ENCODE results near the gene NUBP1.

The NUBP1 gene

DNA sequence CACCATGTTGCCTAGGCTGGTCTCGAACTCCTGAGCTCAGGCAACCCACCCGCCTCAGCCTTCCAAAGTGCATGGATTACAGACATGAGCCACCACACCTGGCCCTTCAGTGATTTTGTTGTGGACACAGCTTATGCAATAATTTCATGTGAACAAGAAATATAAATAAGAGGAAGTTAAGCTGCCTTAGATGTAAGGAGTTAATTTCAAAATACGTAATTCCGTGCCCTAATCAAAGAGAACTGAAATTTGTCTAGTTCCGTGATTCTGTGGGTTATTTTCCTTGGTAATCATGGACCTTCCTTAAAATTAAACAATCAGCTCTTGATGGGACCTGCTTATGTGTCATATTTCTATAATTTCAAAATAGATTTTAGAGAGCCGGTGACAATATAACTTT lies 63.1 kb downstream of the NUBP1 start:
- Histone ChIP-seq H3K36me3 (ENCODE audit: insufficient read depth, low read length) (no peaks in the 10 kb centered on the region), H3K4me1 (ENCODE audit: insufficient read depth, low read length, severe bottlenecking) (peaks cover under 1% of the 10 kb centered on the region), H3K4me3 (ENCODE audit: low read depth, low read length, poor library complexity, severe bottlenecking) (no peak overlapping the region), H3K27ac (ENCODE audit: low read depth, low read length, poor library complexity, severe bottlenecking) (no peak overlapping the region), H3K4me2 (ENCODE audit: low read length) (no peak overlapping the region), H3F3A (ENCODE audit: insufficient read depth, low read length) (no peaks in the 10 kb centered on the region), H3K9ac (ENCODE audit: low read length) (no peak overlapping the region), H4K20me1 (ENCODE audit: insufficient read depth, low read length) (no peaks in the 10 kb centered on the region), H3K27me3 (ENCODE audit: insufficient read depth, low read length) (no peaks in the 10 kb centered on the region), H3K79me2 (ENCODE audit: insufficient read depth, low read length) (no peaks in the 10 kb centered on the region), H3K9me3 (ENCODE audit: low read length) (no peaks in the 10 kb centered on the region), H3K9me2 (ENCODE audit: low read depth, low read length) (no peaks in the 10 kb centered on the region), H2AFZ (ENCODE audit: low read length) (no peak overlapping the region)
- TF ChIP-seq EZH2 (IDR thresholded peaks at IDR 0.05; ENCODE audit: borderline replicate concordance, low read length) = no peak
- TF ChIP-seq, protein P1, sequence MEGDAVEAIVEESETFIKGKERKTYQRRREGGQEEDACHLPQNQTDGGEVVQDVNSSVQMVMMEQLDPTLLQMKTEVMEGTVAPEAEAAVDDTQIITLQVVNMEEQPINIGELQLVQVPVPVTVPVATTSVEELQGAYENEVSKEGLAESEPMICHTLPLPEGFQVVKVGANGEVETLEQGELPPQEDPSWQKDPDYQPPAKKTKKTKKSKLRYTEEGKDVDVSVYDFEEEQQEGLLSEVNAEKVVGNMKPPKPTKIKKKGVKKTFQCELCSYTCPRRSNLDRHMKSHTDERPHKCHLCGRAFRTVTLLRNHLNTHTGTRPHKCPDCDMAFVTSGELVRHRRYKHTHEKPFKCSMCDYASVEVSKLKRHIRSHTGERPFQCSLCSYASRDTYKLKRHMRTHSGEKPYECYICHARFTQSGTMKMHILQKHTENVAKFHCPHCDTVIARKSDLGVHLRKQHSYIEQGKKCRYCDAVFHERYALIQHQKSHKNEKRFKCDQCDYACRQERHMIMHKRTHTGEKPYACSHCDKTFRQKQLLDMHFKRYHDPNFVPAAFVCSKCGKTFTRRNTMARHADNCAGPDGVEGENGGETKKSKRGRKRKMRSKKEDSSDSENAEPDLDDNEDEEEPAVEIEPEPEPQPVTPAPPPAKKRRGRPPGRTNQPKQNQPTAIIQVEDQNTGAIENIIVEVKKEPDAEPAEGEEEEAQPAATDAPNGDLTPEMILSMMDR (IDR thresholded peaks at IDR 0.05; ENCODE audit: low read length) = no peak

DNA sequence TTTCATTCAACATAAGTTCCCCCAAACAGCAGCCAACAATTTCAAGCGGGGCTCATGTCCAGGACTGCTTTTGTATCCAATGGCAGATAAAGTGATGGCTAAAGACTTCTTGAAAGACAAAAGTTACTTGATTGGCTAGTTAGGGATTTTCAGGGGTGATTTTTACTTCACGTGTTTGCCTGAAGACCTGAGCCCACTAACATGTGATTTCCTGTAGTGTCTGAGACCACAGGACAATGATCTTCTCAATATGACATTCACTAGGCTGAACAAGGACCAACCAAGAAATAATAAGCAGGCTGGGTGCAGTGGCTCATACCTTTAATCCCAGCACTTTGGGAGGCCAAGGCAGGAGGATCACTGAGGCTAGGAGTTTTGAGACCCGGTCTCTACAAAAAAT lies 64.6 kb downstream of the NUBP1 start:
- Histone ChIP-seq H3K27me3 (ENCODE audit: insufficient read depth, low read length) (no peaks in the 10 kb centered on the region), H3K4me2 (ENCODE audit: low read length) (no peak overlapping the region), H3K9me2 (ENCODE audit: low read depth, low read length) (no peaks in the 10 kb centered on the region), H3K9me3 (ENCODE audit: low read length) (no peaks in the 10 kb centered on the region), H3F3A (ENCODE audit: insufficient read depth, low read length) (no peaks in the 10 kb centered on the region), H3K4me1 (ENCODE audit: insufficient read depth, low read length, severe bottlenecking) (peaks cover 16% of the 10 kb centered on the region), H4K20me1 (ENCODE audit: insufficient read depth, low read length) (no peaks in the 10 kb centered on the region), H2AFZ (ENCODE audit: low read length) (no peak overlapping the region), H3K9ac (ENCODE audit: low read length) (no peak overlapping the region), H3K36me3 (ENCODE audit: insufficient read depth, low read length) (no peaks in the 10 kb centered on the region), H3K4me3 (ENCODE audit: low read depth, low read length, poor library complexity, severe bottlenecking) (no peak overlapping the region), H3K27ac (ENCODE audit: low read depth, low read length, poor library complexity, severe bottlenecking) (no peak overlapping the region), H3K79me2 (ENCODE audit: insufficient read depth, low read length) (no peaks in the 10 kb centered on the region)
- TF ChIP-seq, protein P1 (IDR thresholded peaks at IDR 0.05; ENCODE audit: low read length) = no peak
- TF ChIP-seq EZH2 (IDR thresholded peaks at IDR 0.05; ENCODE audit: borderline replicate concordance, low read length) = no peak

DNA sequence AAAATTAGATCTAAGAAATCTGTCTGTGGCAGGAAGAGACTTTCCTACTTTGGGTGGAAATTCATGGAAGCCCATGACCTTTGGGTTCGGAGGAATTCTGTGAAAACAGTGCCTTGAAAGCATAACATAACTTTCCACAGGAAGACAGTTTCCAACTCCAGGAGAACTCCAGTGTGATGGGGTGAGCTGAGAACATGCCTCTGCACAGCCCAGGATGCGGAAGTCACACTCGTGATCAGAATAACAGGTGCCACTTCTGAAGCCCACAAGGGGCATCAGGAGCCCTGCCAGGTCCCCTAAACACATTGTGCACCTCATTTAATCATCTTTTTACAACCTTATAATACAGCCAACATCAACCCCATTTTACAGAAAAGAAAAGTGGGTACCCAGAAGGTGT lies 65.2 kb downstream of the NUBP1 start:
- Histone ChIP-seq H4K20me1 (ENCODE audit: insufficient read depth, low read length) (no peaks in the 10 kb centered on the region), H3K4me1 (ENCODE audit: insufficient read depth, low read length, severe bottlenecking) (peaks cover 20% of the 10 kb centered on the region), H3K36me3 (ENCODE audit: insufficient read depth, low read length) (no peaks in the 10 kb centered on the region), H3K9ac (ENCODE audit: low read length) (no peak overlapping the region), H3K9me3 (ENCODE audit: low read length) (no peaks in the 10 kb centered on the region), H2AFZ (ENCODE audit: low read length) (no peak overlapping the region), H3K27ac (ENCODE audit: low read depth, low read length, poor library complexity, severe bottlenecking) (no peak overlapping the region), H3K9me2 (ENCODE audit: low read depth, low read length) (no peaks in the 10 kb centered on the region), H3K79me2 (ENCODE audit: insufficient read depth, low read length) (no peaks in the 10 kb centered on the region), H3F3A (ENCODE audit: insufficient read depth, low read length) (no peaks in the 10 kb centered on the region), H3K27me3 (ENCODE audit: insufficient read depth, low read length) (no peaks in the 10 kb centered on the region), H3K4me2 (ENCODE audit: low read length) (no peak overlapping the region), H3K4me3 (ENCODE audit: low read depth, low read length, poor library complexity, severe bottlenecking) (no peak overlapping the region)
- TF ChIP-seq, protein P1 (IDR thresholded peaks at IDR 0.05; ENCODE audit: low read length) = no peak
- TF ChIP-seq EZH2 (IDR thresholded peaks at IDR 0.05; ENCODE audit: borderline replicate concordance, low read length) = no peak

Measured in OCI-LY1 (cell line).